Placental epithelial cell (primary cell): ENCODE measurements around the gene GLT8D2. TPM values are rescaled to one million over a fixed set of nuclear protein-coding genes. Genes with fewer than 3 reads are reported as not detected.

Experiments
- total RNA-seq: library from RNA; depleted of rRNA; stranded (reverse); fragments of >200 nt; gene quantifications from 2 replicates; pipeline ENCODE4 v1.2.3, GENCODE V29; 2012

GLT8D2 gene, protein sequence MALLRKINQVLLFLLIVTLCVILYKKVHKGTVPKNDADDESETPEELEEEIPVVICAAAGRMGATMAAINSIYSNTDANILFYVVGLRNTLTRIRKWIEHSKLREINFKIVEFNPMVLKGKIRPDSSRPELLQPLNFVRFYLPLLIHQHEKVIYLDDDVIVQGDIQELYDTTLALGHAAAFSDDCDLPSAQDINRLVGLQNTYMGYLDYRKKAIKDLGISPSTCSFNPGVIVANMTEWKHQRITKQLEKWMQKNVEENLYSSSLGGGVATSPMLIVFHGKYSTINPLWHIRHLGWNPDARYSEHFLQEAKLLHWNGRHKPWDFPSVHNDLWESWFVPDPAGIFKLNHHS
- total RNA-seq: 11.6 and 29.4 TPM in 2 replicates

DNA sequence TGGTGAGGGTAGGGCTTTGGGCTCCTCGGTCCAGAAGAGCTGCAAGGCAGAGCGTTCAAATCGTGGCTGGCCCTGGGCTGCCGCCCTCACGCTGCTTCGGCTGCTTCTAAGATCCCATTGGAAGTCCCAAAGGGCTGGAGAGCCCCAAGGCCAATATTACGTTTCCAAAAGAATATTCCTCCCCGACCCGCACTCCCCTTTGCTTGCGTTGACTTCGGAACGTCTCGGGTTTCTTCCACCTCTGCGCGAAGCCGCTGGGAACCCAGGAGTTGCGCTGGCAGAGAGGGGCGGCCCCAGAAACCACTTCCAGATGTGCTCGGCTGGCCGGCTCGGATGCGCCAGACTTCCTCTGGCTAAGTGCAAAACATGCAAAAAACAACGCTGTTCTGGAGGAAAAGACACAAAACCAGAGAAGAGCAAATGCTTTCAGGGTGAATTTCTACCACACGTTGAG, at the start of gene GLT8D2:
Gene GLT8D2 (minus strand): TSS at position 285 of the 454 bp plus-strand sequence. CDS start 30,539 bp downstream, outside the sequence.

DNA sequence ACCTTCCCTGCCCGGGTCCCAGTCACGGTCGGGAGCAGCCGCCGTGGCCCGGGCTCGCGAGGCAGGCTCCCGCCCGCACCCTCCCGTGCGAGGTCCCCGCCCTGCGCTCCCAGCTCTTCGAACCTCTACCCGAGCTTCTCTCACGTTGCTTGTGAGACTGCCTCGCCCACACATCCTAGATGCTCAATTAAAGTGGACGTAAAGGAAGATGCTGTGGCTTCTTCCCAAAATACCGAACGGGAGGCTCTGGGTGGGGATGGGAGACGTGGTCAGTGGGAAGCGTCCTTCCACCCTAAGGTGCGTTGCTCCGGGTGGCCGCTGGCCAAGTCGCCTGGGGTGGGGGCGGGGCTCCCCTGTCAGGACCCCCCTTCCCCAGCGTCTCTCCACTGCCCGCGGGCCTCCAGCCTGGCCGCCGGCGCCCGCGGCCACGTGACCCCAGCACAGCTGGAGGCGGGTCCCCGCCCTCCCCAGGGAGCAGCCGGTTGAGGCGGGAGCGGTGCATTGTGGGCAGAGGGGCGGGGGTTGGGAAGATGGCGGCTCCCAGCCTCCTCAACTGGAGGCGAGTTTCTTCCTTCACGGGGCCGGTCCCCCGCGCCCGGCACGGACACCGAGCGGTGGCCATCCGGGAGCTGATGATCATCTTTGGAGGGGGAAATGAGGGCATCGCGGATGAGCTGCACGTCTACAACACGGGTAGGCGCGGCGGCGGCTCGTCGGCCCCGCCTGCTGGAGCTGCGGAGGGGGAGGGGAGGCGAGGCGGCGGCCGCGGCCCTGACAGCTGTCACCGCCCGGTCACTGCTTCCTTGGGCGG, 14.2 kb upstream of the GLT8D2 start, which contains the start of gene HCFC2:
Gene HCFC2 (plus strand): TSS at position 501 of the 811 bp plus-strand sequence. CDS start 30 bp downstream, at position 531.

DNA sequence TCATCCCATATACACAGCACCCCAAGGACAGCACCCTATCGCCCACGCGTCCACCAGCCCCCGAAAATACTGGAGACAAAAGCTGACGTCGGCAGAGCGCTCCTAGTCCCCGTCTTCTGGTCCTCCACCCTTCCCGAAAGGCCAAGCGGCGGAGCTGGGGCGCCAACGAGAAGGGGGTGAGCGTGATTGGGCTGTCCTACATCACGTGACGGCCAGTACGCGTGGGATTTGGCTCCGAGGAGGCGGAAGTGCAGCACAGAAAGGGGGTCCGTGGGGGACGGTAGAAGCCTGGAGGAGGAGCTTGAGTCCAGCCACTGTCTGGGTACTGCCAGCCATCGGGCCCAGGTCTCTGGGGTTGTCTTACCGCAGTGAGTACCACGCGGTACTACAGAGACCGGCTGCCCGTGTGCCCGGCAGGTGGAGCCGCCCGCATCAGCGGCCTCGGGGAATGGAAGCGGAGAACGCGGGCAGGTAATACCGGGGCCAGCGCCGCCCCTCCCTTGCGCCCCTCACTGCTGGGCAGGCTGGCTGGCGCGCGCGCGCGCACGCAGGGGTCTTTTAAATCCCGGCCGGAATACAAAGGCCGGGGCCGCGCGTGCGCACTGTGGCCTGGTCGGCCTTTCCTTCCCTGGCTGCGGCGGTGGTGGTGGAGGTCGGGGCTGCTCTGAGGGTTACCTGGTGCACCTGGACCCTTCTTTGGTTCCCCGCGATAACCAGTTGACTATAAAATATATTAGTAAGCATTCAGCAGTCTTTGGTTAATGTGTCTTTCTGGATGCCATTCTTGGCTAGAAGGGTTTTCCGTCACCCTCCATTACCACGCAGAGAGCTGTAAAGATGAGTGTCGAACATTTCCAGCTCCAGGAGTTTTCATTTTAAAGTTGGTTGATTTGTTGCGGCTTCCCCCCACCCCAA, 84.1 kb downstream of the GLT8D2 start, which contains the start of gene TDG:
Gene TDG (plus strand): TSS at position 283 of the 915 bp plus-strand sequence. CDS start 166 bp downstream, at position 449.

Other genes starting within 250 kb of the GLT8D2 start
- gene NT5DC3, start 209.0 kb downstream of the GLT8D2 start, total RNA-seq: 5.5 and 6.0 TPM in 2 replicates
- gene HSP90B1, start 119.8 kb downstream of the GLT8D2 start, total RNA-seq: 476 and 530 TPM in 2 replicates
- 34.2 and 46.3 TPM in 2 replicates for gene TDG, start 84.3 kb downstream of the GLT8D2 start, total RNA-seq
- 20.2 and 22.0 TPM in 2 replicates for gene HCFC2, start 14.3 kb upstream of the GLT8D2 start, total RNA-seq
- gene NFYB, start 88.0 kb upstream of the GLT8D2 start, total RNA-seq: 8.0 and 10.2 TPM in 2 replicates
- gene TXNRD1, start 165.6 kb upstream of the GLT8D2 start, total RNA-seq: 28.7 and 52.4 TPM in 2 replicates